Natural killer cell (primary cell): Measurements from ENCODE around the gene UGCG. TPM values are rescaled to one million over a fixed set of nuclear protein-coding genes. Genes with fewer than 3 reads are reported as not detected.

Experiments
- ATAC-seq, 3 donors: fragments of 150-1000 bp in 2 of 3; fragments of 200-7000 bp in 1 of 3; cut with Tn5 transposase; 1 replicate in 1 of 3; 2 replicates in 2 of 3; pipeline ENCODE4 v1.10.0; 2021; ENCODE audit warnings: mild to moderate bottlenecking in 2 of 3, moderate library complexity in 2 of 3
- DNase-seq, 2 donors: peaks; one replicate each; pipeline versions ENCODE4 v3.0.0 to v3.0.0-alpha.2; 2013 to 2021; ENCODE audit warnings: mixed read lengths in 1 of 2
- H3K27ac ChIP-seq: one replicate; pipeline ENCODE4 v1.5.1; 2013; ENCODE audit warnings: mild to moderate bottlenecking, low read length
- H3K27me3 ChIP-seq: one replicate; pipeline ENCODE4 v1.6.1; 2013; ENCODE audit warnings: low read length; ENCODE audit not compliant: control insufficient read depth, insufficient read depth
- H3K36me3 ChIP-seq: one replicate; pipeline ENCODE4 v1.6.1; 2013; ENCODE audit warnings: low read length; ENCODE audit not compliant: control insufficient read depth, insufficient read depth
- H3K4me1 ChIP-seq: one replicate; pipeline ENCODE4 v1.6.1; 2013; ENCODE audit warnings: low read length; ENCODE audit not compliant: control insufficient read depth, insufficient read depth
- H3K4me3 ChIP-seq: one replicate; pipeline ENCODE4 v1.5.1; 2013; ENCODE audit warnings: low read length
- H3K9me3 ChIP-seq: one replicate; pipeline ENCODE4 v1.6.1; 2013; ENCODE audit warnings: low read length; ENCODE audit not compliant: control insufficient read depth, insufficient read depth
- H3K27ac Mint-ChIP-seq, 2 donors: one replicate each; pipeline ENCODE4 v1.8.0; 2022; ENCODE audit warnings: mild to moderate bottlenecking in 2 of 2, mixed read lengths in 2 of 2, moderate library complexity in 1 of 2
- H3K27me3 Mint-ChIP-seq, 2 donors: one replicate each; pipeline ENCODE4 v1.8.0; 2022; ENCODE audit warnings: low read depth in 2 of 2, mixed read lengths in 2 of 2
- H3K36me3 Mint-ChIP-seq: one replicate; pipeline ENCODE4 v1.8.0; 2022; ENCODE audit warnings: mixed read lengths
- H3K4me1 Mint-ChIP-seq, 2 donors: one replicate each; pipeline ENCODE4 v1.8.0; 2022; ENCODE audit warnings: mixed read lengths in 2 of 2
- H3K4me3 Mint-ChIP-seq: one replicate; pipeline ENCODE4 v1.8.0; 2022; ENCODE audit warnings: mild to moderate bottlenecking, moderate library complexity, mixed read lengths
- H3K9me3 Mint-ChIP-seq, 2 donors: one replicate each; pipeline ENCODE4 v1.8.0; 2022; ENCODE audit warnings: mixed read lengths in 2 of 2
- CTCF ChIP-seq: fragments of 200-600 bp; IDR thresholded peaks from one replicate; pipeline ENCODE4 v1.8.0; 2022; ENCODE audit warnings: antibody characterized with exemption
- WGBS: methylation state at CpG from one replicate; pipeline ENCODE4 v1.1.7; 2013; ENCODE audit warnings: missing lambda C conversion rate; ENCODE audit not compliant: insufficient coverage; 5-methylcytosine and 5-hydroxymethylcytosine counted together
- intact Hi-C: fragments of 100-400 bp; cut with micrococcal nuclease; formaldehyde crosslinking; loops from one replicate; pipeline ENCODE4 v1.14.2; 2022
- total RNA-seq, 4 donors: library from RNA; stranded (reverse); fragments of 120-200 nt in 1 of 4; gene quantifications; one replicate each; pipeline versions ENCODE4 v1.2.3 to v1.2.4, GENCODE V29; 2013 to 2022

UGCG gene
- total RNA-seq, 3 donors from 2014 or later (not counting 1 experiment from before 2014, with no cell fraction given): 17.9 to 21.4 (median 18.8) TPM

- Histone ChIP-seq H3K27me3 (no peaks in the 10 kb centered on the region), H3K36me3 (peaks cover 33% of the 10 kb centered on the region), H3K4me3 (no peak overlapping the region), H3K4me1 (peaks cover 21% of the 10 kb centered on the region), H3K27ac (no peak overlapping the region), H3K9me3 (no peaks in the 10 kb centered on the region)
- H3K27me3 Mint-ChIP-seq: no peaks in the 10 kb centered on the region
- peaks cover 0 to 2% of the 10 kb centered on the region in 2 donors for H3K9me3 Mint-ChIP-seq
- peak overlapping the region in 1 of 2 donors; percentile 60 for H3K27ac Mint-ChIP-seq
- DNase-seq (no peak), ATAC-seq (no peak)
- no peak overlapping the region for H3K4me3 Mint-ChIP-seq
- peaks cover 12% of the 10 kb centered on the region for H3K36me3 Mint-ChIP-seq
- TF ChIP-seq CTCF: no peak
- peaks cover 23% of the 10 kb centered on the region in 2 donors for H3K4me1 Mint-ChIP-seq
- WGBS: 95% methylated on average over 2 of the region's 2 CpGs
- intact Hi-C loops: no loop called here
These were observed 39.8 kb downstream of the UGCG start for GRCh38 chr9:111936391-111936790.

GRCh38 chr9:111937301-111937700 is 40.7 kb downstream of the UGCG start:
- peaks cover 21% of the 10 kb centered on the region for H3K4me1 ChIP-seq
- H3K27me3 ChIP-seq: no peaks in the 10 kb centered on the region
- Mint-ChIP-seq H3K9me3 (peaks cover 0 to 2% of the 10 kb centered on the region in 2 donors), H3K4me3 (peak overlapping the region; percentile 2), H3K27ac (peak overlapping the region; percentile 66 to 81), H3K36me3 (peaks cover 12% of the 10 kb centered on the region), H3K27me3 (no peaks in the 10 kb centered on the region), H3K4me1 (peaks cover 23% of the 10 kb centered on the region in 2 donors)
- H3K36me3 ChIP-seq: peaks cover 24% of the 10 kb centered on the region
- no peak overlapping the region for H3K4me3 ChIP-seq
- H3K9me3 ChIP-seq: no peaks in the 10 kb centered on the region
- intact Hi-C loops: no loop called here
- TF ChIP-seq CTCF: no peak
- H3K27ac ChIP-seq: peak overlapping the region; percentile 20
- no peak for ATAC-seq
- no peak for DNase-seq
- 91% methylated on average over 2 of the region's 2 CpGs for WGBS

- peaks cover 23% of the 10 kb centered on the region in 2 donors for H3K4me1 Mint-ChIP-seq
- H3K9me3 ChIP-seq: no peaks in the 10 kb centered on the region
- DNase-seq: peak; percentile 20 to 78
- peaks cover 18% of the 10 kb centered on the region for H3K36me3 ChIP-seq
- peaks cover 0 to 2% of the 10 kb centered on the region in 2 donors for H3K9me3 Mint-ChIP-seq
- intact Hi-C loops: no loop called here
- TF ChIP-seq CTCF: no peak
- H3K36me3 Mint-ChIP-seq: peaks cover 12% of the 10 kb centered on the region
- peak overlapping the region; percentile 69 for H3K4me3 Mint-ChIP-seq
- H3K27me3 Mint-ChIP-seq: no peaks in the 10 kb centered on the region
- WGBS: 34% methylated on average over 10 of the region's 12 CpGs
- peak overlapping the region; percentile 20 for H3K27ac ChIP-seq
- no peak overlapping the region for H3K4me3 ChIP-seq
- H3K27ac Mint-ChIP-seq: peak overlapping the region; percentile 66 to 81
- ATAC-seq: peak; percentile 89 to 98 (median 91)
- H3K27me3 ChIP-seq: no peaks in the 10 kb centered on the region
- peaks cover 21% of the 10 kb centered on the region for H3K4me1 ChIP-seq
These were observed 41.3 kb downstream of the UGCG start for GRCh38 chr9:111937781-111938426.

- H3K36me3 Mint-ChIP-seq: peaks cover 12% of the 10 kb centered on the region
- ATAC-seq (no peak), DNase-seq (peak in 1 of 2 donors; percentile 11)
- peaks cover 0 to 2% of the 10 kb centered on the region in 2 donors for H3K9me3 Mint-ChIP-seq
- Histone ChIP-seq H3K27me3 (no peaks in the 10 kb centered on the region), H3K4me3 (no peak overlapping the region), H3K9me3 (no peaks in the 10 kb centered on the region), H3K36me3 (peaks cover 14% of the 10 kb centered on the region), H3K27ac (peak overlapping the region; percentile 20), H3K4me1 (peaks cover 21% of the 10 kb centered on the region)
- peaks cover 23% of the 10 kb centered on the region in 2 donors for H3K4me1 Mint-ChIP-seq
- H3K27ac Mint-ChIP-seq: peak overlapping the region; percentile 66 to 81
- no peak overlapping the region for H3K4me3 Mint-ChIP-seq
- intact Hi-C loops: no loop called here
- H3K27me3 Mint-ChIP-seq: no peaks in the 10 kb centered on the region
- 85% methylated on average over 4 of the region's 4 CpGs for WGBS
- no peak for TF ChIP-seq CTCF
These were observed 41.8 kb downstream of the UGCG start for GRCh38 chr9:111938427-111938800.
